Peyer's patch (tissue), 4 donors: ENCODE measurements around the gene AGAP1. TPM values are rescaled to one million over a fixed set of nuclear protein-coding genes. Genes with fewer than 3 reads are reported as not detected.

ENCODE experiments used
- DNase-seq, 3 donors: peaks; one replicate each; pipeline ENCODE4 v3.0.0-alpha.2; 2017 to 2019
- H3K27ac ChIP-seq, 4 donors: fragments of 200-600 bp; sonication (generic); one replicate each; pipeline ENCODE4 v1.5.1; 2016 to 2019
- H3K27me3 ChIP-seq, 2 donors: fragments of 200-600 bp; sonication (generic); one replicate each; pipeline ENCODE4 v1.5.1; 2019
- H3K36me3 ChIP-seq, 3 donors: fragments of 200-600 bp; sonication (generic); one replicate each; pipeline ENCODE4 v1.5.1; 2016 to 2019
- H3K4me1 ChIP-seq, 4 donors: fragments of 200-600 bp; sonication (generic); one replicate each; pipeline ENCODE4 v1.5.1; 2016 to 2019
- H3K4me3 ChIP-seq, 4 donors: fragments of 200-600 bp; sonication (generic); 1 replicate in 3 of 4; 2 replicates in 1 of 4; pipeline ENCODE4 v1.5.1; 2016 to 2019; ENCODE audit warnings: mild to moderate bottlenecking in 1 of 4
- H3K9me3 ChIP-seq, 4 donors: fragments of 200-600 bp; sonication (generic); one replicate each; pipeline ENCODE4 v1.5.1; 2016 to 2019; ENCODE audit warnings: mild to moderate bottlenecking in 1 of 4
- CTCF ChIP-seq, 6 experiments: fragments of 450-650 bp in 4 of 6; fragments of 200-600 bp in 2 of 6; sonication (generic) in 1 of 6; IDR thresholded peaks; one replicate each; pipeline ENCODE4 v1.5.1; 2017 to 2019; ENCODE audit warnings: antibody characterized with exemption in 6 of 6, mild to moderate bottlenecking in 3 of 6, moderate library complexity in 1 of 6
- POLR2A ChIP-seq, 2 donors: fragments of 450-650 bp; IDR thresholded peaks; one replicate each; pipeline ENCODE4 v1.5.1; 2017; ENCODE audit warnings: antibody characterized with exemption in 2 of 2, mild to moderate bottlenecking in 2 of 2, moderate library complexity in 2 of 2
- total RNA-seq, 4 donors: library from RNA; depleted of rRNA; stranded (reverse); fragments of >200 nt; gene quantifications; one replicate each; pipeline ENCODE4 v1.1.0, GENCODE V29; 2016

The AGAP1 gene
- total RNA-seq, 4 donors from 2014 or later = 55.7 to 79.1 (median 66.9) TPM

GRCh38 chr2:235649418-235649817, 155.6 kb downstream of the AGAP1 start:
- no peaks in the 10 kb centered on the region for H3K4me1 ChIP-seq
- no peaks in the 10 kb centered on the region for H3K9me3 ChIP-seq
- DNase-seq = no peak
- no peak overlapping the region for H3K4me3 ChIP-seq
- no peaks in the 10 kb centered on the region for H3K27me3 ChIP-seq
- no peak overlapping the region for H3K27ac ChIP-seq
- H3K36me3 ChIP-seq = no peaks in the 10 kb centered on the region
- TF ChIP-seq CTCF (IDR thresholded peaks at IDR 0.05) (no peak), POLR2A (IDR thresholded peaks at IDR 0.05) (no peak)

DNA sequence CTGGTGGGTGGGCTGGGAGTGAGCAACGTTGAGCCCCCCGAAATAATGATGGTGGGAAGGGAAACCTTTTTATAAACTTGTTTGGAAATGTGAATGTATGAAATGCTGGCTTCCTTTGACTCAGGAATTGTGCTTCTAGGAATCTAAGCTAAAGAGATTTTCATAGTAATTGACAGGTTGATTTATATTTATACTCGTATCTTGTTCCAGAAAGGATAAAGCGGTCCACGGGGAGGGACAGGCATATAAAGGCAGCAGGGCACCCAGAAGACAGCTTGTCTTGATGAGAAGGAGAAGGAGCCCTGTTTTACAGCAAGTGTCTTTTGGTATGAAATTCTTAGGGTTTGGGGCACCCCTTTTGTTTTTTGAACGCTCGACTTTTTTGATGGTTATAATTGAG, 157.8 kb downstream of the AGAP1 start:
- Histone ChIP-seq H3K4me3 (no peak overlapping the region), H3K27me3 (no peaks in the 10 kb centered on the region), H3K36me3 (no peaks in the 10 kb centered on the region), H3K9me3 (no peaks in the 10 kb centered on the region), H3K27ac (no peak overlapping the region), H3K4me1 (no peaks in the 10 kb centered on the region)
- no peak for DNase-seq
- no peak for TF ChIP-seq CTCF (IDR thresholded peaks at IDR 0.05)
- TF ChIP-seq POLR2A (IDR thresholded peaks at IDR 0.05) = no peak

- H3K27ac ChIP-seq = peak overlapping the region in 2 of 4 donors; percentile 5 to 22
- no peaks in the 10 kb centered on the region for H3K27me3 ChIP-seq
- TF ChIP-seq POLR2A (IDR thresholded peaks at IDR 0.05) = no peak
- TF ChIP-seq CTCF (IDR thresholded peaks at IDR 0.05) = no peak
- no peak for DNase-seq
- no peaks in the 10 kb centered on the region for H3K36me3 ChIP-seq
- no peaks in the 10 kb centered on the region for H3K9me3 ChIP-seq
- H3K4me3 ChIP-seq = no peak overlapping the region
- peaks cover 0 to 16% (median 4%) of the 10 kb centered on the region in 4 donors for H3K4me1 ChIP-seq
Observed at GRCh38 chr2:235654103-235654813, 160.4 kb downstream of the AGAP1 start.

DNA sequence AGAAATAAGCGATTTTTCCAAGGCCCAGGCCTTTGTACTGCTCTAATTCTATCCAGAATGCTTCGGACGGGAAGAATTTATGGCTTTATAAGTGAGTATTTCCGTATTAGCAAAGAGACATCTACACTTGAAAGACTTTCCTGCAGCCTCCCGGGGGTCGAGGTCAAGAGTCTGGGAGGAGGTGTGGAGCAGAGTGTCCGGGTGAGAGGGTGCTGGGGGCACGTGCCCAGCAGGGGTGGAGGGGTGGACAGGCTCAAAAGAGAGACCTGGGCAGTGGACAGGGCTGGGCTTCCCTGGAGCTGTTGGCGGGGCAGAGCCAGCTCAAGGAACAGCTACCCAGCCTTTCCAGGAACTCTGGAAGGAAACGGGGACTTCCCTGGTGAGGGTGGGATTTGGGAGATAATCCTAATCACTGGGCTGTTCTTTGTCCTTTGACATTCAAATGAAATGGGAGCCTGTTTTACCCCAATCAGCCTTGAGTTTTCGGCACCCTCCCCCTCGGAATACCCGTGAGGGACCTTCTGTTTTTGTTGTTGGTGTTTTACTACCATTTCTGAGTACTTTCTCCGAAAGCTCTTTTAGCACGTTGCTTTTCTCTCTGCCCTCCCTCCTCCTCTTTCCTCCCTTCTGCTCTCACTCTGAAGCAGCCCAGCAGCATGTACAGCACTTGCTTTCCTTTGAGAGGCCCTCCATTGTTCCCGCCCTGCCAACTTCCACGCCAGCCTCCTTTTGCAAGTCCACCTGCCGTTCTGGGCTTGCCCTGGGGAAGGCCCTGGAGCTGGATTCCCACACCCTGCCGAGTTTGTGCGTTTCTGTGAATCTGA, 164.7 kb downstream of the AGAP1 start:
- Histone ChIP-seq H3K36me3 (no peaks in the 10 kb centered on the region), H3K4me1 (peaks cover 0 to 43% (median 4%) of the 10 kb centered on the region in 4 donors), H3K27me3 (no peaks in the 10 kb centered on the region), H3K9me3 (no peaks in the 10 kb centered on the region), H3K4me3 (no peak overlapping the region), H3K27ac (peak overlapping the region in 2 of 4 donors; percentile 9 to 58)
- no peak for DNase-seq
- no peak for TF ChIP-seq CTCF (IDR thresholded peaks at IDR 0.05)
- no peak for TF ChIP-seq POLR2A (IDR thresholded peaks at IDR 0.05)

DNA sequence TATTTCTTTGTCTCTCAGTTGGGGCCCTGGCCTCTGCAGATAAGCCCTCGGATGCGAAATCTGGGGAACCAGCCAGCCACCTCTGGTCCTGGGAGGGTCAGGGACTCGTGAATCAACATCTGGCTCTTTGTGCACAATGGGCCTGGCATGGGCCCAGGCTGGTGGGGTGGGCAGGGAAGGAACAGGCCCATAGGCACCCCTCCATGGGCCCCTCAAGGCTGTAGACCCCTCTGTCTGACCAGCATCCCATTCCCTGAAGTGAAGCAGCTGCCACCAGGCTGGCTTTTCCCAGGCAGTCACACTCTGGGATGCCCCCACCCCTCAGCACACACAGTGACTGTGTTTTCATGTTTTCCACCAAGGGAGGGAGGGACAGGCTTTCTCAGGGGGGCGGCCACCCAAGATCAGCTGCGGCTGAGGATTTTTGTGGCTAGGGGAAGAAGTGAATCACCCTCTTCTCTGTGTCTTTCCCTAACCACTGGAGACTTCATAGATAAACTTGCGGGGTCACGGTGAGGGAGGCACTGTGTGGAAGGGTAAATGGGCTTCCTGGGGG, 166.0 kb downstream of the AGAP1 start:
- no peak overlapping the region for H3K4me3 ChIP-seq
- H3K27me3 ChIP-seq = no peaks in the 10 kb centered on the region
- peak overlapping the region in 3 of 4 donors; percentile 25 to 61 (median 58) for H3K27ac ChIP-seq
- TF ChIP-seq CTCF (IDR thresholded peaks at IDR 0.05) (no peak), POLR2A (IDR thresholded peaks at IDR 0.05) (no peak)
- DNase-seq = no peak
- H3K9me3 ChIP-seq = no peaks in the 10 kb centered on the region
- no peaks in the 10 kb centered on the region for H3K36me3 ChIP-seq
- H3K4me1 ChIP-seq = peaks cover 0 to 43% (median 4%) of the 10 kb centered on the region in 4 donors
